OCI-LY7 (cell line): Measurements from ENCODE around the gene CACNA2D1.
"Not testable (repeated sequence)": the region's sequence is repeated elsewhere in the genome, so short reads cannot be mapped to it uniquely, and the experiment has no call there.

Experiments
- EZH2phosphoT487 ChIP-seq: fragments of 200-600 bp; sonication (generic); IDR thresholded peaks from 2 replicates; pipeline ENCODE4 v1.6.1; 2018; ENCODE audit warnings: low read depth, borderline replicate concordance, mild to moderate bottlenecking, mixed run types, antibody characterized with exemption, low read length, moderate library complexity, mixed read lengths
- TF ChIP-seq, protein P1 (sequence below): fragments of 200-600 bp; sonication (generic); conservative IDR thresholded peaks from 2 replicates; pipeline ENCODE4 v1.5.1; 2014; ENCODE audit warnings: mild to moderate bottlenecking, antibody characterized with exemption, low read length, moderate library complexity, mixed read lengths

DNA sequence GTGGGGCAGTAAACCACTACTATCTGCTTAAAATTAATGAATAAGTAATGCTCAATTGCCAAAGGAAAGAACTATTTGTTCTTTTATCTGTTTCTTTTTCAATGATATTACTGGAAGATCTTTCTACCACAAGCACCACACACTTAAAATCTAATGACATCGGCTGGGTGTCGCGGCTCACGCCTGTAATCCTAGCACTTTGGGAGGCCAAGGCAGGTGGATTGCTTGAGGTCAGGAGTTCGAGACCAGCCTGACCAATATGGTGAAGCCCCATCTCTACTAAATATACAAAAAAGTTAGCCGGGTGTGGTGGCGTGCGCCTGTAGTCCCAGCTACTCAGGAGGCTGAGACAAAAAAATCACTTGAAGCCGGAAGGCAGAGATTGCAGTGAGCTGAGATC is 10.8 kb downstream of the CACNA2D1 start:
- TF ChIP-seq, protein P1, sequence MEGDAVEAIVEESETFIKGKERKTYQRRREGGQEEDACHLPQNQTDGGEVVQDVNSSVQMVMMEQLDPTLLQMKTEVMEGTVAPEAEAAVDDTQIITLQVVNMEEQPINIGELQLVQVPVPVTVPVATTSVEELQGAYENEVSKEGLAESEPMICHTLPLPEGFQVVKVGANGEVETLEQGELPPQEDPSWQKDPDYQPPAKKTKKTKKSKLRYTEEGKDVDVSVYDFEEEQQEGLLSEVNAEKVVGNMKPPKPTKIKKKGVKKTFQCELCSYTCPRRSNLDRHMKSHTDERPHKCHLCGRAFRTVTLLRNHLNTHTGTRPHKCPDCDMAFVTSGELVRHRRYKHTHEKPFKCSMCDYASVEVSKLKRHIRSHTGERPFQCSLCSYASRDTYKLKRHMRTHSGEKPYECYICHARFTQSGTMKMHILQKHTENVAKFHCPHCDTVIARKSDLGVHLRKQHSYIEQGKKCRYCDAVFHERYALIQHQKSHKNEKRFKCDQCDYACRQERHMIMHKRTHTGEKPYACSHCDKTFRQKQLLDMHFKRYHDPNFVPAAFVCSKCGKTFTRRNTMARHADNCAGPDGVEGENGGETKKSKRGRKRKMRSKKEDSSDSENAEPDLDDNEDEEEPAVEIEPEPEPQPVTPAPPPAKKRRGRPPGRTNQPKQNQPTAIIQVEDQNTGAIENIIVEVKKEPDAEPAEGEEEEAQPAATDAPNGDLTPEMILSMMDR, result not testable (repeated sequence)
- not testable (repeated sequence) for TF ChIP-seq EZH2phosphoT487
